ENCODE data around the gene KRT27.
A peak's percentile ranks its signal among the peaks of the same experiment; 100 is the strongest.
"Not testable (repeated sequence)": the region's sequence is repeated elsewhere in the genome, so short reads cannot be mapped to it uniquely, and the experiment has no call there.

KRT27 gene

GRCh38 chr17:40753804-40754203 lies 28.5 kb downstream of the KRT27 start:
- DNase-seq, result no peak

DNA sequence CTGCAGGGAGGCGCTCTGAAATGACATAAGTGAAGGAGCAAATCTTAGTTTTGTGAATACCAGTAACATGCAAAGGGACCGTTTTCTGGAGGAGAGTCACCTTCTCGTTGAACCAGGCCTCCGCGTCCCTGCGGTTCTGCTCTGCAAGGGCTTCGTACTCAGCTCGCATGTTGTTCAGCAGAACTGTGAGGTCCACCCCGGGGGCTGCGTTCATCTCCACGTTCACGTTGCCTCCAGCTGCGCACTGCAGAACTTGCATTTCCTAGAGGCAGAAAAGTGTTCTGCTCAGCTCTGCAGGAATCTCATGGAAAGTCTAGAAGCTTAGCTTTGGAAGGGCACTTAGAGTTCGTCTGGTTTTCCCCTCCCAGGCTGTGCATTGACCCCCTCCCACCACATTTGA lies 31.3 kb downstream of the KRT27 start:
- DNase-seq, result no peak

DNA sequence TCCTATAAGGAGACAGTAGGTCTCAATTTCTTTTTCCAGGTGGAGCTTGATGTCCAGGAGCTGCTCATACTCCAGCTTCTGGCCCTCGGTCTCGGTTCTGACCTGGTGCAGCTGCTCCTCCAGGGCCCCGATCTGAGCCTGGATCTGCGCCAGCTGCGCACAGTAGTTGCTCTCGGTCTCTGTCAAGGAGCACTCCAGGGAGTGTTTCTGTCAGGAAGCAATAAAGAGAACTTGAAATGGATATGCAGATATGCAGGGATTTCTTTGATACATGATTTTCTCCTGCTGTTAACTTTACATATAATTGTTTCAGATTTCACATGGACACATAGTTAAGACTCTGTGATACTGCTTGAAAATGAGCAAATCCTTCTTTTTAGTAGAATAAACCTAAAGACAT lies 32.0 kb downstream of the KRT27 start:
- no peak for DNase-seq

DNA sequence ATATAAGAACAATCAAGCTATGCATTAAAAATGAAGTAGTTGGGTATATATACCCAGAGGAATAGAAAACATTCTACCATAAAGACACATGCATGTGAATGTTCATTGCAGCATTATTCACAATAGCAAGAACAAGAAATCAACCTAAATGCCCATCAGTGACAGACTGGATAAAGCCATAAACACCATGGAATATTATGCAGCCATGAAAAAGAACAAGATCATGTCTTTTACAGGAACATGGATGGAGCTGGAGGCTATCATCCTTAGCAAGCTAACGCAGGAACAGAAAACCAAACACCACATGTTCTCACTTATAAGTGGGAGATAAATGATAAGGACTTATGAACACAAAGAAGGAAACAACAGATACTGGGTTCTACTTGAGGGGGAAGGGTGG lies 33.7 kb downstream of the KRT27 start:
- not testable (repeated sequence) for DNase-seq

- no peak for DNase-seq
These were observed 43.8 kb downstream of the KRT27 start for GRCh38 chr17:40738553-40738952.

DNA sequence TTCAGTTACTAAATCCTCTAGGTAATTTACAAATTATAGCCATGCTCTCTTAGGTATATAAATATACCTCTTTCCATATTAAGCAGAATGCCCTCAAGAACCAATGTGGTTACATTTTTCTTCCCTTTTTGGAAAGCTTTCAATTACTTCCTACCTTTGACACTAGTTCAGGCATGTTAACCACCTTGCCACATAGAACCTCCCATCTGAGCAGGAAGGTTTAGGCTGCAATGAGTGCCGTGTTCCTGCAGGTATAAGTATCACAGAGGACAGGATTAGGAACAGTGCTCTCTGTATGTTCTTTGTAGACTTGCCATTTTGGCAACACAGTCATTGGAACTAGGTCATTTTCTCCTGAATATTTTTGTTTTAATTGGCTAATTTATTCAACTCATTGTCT lies 47.3 kb downstream of the KRT27 start:
- DNase-seq, result no peak

GRCh38 chr17:40734018-40734417 lies 48.3 kb downstream of the KRT27 start:
- DNase-seq, result no peak

- no peak for DNase-seq
These were observed 51.4 kb downstream of the KRT27 start for GRCh38 chr17:40730970-40731369.

DNA sequence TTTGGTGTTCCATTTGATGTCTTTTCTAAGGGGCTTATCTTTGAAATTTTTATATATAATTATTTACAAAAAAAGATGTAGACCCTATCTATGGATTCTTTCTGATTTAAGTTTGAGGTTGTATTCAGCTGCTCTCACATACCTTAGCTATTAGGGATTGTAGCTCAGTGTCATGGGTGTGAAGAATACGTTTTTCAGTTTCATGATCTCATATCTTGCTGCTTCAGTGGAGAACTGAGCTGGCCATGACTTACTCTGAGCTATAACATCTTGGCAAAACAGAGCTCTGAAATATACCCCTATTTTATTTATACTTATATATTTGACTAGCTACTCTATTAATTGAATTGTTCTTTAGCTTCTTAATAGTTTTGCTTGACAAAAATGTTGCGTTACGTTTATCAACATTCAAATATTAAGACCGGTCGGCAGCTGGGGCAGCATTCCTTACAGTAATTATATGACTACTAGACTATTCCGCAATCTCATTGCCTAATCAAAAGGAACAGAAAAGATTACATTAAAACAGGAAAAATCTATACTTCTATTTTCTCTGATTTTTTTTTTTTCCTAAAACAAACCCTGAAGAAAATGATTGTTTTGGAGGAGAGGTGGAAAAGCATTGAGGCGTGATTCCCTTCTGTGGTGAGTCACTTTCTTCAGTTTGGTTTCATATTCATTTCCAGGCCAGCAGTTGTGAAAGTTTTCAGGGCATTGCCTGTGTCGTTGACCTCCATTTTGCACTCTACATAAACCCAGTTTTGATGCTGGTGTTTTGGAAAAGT lies 54.7 kb downstream of the KRT27 start:
- no peak for DNase-seq

DNA sequence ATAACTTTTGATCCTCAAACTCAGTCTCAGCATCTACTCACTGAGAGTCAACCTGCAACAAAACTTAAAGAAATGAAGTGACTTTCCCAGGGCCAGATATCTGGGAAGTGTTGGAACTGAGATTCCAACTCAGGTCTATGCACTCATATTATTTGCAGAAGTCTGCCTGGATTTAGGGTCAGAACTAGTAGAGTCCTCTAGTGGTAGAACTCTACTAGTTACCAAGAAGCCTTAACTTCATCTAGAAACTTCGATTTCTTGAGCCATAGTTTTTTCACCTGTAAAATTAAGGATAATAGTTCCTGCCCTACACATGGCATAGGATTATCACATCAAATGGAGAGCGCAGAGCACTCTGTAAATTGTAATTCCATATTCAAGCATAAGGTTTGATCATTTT lies 55.4 kb downstream of the KRT27 start:
- DNase-seq, result peak in 1 of 2 donors; percentile 28
